B cell (primary cell): ENCODE data around the gene TMEM120A.

Source experiments
- EZH2 ChIP-seq: IDR thresholded peaks from 2 replicates; pipeline ENCODE4 v1.6.1; 2012; ENCODE audit warnings: borderline replicate concordance, low read depth, mild to moderate bottlenecking, moderate library complexity, low read length; ENCODE audit not compliant: insufficient read depth, poor library complexity, severe bottlenecking
- TF ChIP-seq, protein P1 (sequence below): fragments of 200-600 bp; IDR thresholded peaks from one replicate; pipeline ENCODE4 v1.8.0; 2022; ENCODE audit warnings: antibody characterized with exemption, mild to moderate bottlenecking

DNA sequence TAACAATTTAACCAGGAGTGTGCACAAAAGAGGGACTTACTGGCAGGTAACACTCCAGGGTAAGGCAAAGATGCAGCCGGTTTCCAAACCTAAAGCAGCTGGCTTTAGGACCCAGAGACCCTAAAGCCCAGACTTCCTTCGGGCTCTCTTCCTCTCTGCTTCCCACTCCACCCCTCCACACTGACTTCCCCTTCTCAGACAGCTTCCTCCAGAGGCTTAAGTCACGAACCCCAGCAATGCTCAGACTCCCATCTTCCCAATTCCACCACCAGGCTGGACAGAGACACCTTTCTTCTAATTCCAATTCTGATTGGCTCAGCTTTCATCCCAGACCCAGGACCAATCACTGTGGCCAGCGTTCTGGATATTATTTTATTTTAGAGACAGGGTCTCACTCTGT is 28.6 kb upstream of the TMEM120A start:
- TF ChIP-seq, protein P1, sequence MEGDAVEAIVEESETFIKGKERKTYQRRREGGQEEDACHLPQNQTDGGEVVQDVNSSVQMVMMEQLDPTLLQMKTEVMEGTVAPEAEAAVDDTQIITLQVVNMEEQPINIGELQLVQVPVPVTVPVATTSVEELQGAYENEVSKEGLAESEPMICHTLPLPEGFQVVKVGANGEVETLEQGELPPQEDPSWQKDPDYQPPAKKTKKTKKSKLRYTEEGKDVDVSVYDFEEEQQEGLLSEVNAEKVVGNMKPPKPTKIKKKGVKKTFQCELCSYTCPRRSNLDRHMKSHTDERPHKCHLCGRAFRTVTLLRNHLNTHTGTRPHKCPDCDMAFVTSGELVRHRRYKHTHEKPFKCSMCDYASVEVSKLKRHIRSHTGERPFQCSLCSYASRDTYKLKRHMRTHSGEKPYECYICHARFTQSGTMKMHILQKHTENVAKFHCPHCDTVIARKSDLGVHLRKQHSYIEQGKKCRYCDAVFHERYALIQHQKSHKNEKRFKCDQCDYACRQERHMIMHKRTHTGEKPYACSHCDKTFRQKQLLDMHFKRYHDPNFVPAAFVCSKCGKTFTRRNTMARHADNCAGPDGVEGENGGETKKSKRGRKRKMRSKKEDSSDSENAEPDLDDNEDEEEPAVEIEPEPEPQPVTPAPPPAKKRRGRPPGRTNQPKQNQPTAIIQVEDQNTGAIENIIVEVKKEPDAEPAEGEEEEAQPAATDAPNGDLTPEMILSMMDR, result no peak
- TF ChIP-seq EZH2, result no peak
